Measurements from ENCODE around the gene UBTD1. TPM values are rescaled to one million over a fixed set of nuclear protein-coding genes. Genes with fewer than 3 reads are reported as not detected.
A peak's percentile ranks its signal among the peaks of the same experiment; 100 is the strongest.
"Not testable (repeated sequence)": the region's sequence is repeated elsewhere in the genome, so short reads cannot be mapped to it uniquely, and the experiment has no call there.

The UBTD1 gene
- polyA plus RNA-seq, 1 donor = 13.8 TPM

GRCh38 chr10:97562329-97562728 lies 63.6 kb downstream of the UBTD1 start:
- DNase-seq (ENCODE audit: low read depth) = not testable (repeated sequence)

DNA sequence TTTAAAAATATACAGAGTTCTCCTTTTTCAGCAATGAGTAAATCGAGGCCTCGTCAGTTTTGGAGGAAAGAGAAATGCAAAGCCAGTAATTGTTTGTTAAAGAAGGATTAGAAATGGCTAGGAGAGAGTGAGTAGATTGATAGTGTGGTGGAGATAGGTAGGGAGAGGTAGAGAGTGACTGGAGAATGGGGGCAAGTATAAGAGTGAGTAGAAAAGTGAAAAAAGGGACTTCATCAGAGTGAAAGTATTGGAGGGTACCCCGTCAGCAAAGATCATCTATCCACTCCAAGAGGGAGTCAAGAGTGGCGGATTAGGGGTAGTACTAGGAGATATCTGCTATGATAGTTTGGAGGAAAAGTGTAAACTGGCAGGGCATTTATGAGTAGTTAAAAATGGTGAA lies 64.6 kb downstream of the UBTD1 start:
- DNase-seq (ENCODE audit: low read depth) = no peak

GRCh38 chr10:97564776-97565175 lies 66.1 kb downstream of the UBTD1 start:
- no peak for DNase-seq (ENCODE audit: low read depth)

GRCh38 chr10:97566336-97566996 lies 67.7 kb downstream of the UBTD1 start:
- DNase-seq (ENCODE audit: low read depth) = no peak

- DNase-seq (ENCODE audit: low read depth) = no peak
These were observed 69.2 kb downstream of the UBTD1 start for GRCh38 chr10:97567891-97568290.

GRCh38 chr10:97570146-97570788 lies 71.5 kb downstream of the UBTD1 start:
- DNase-seq (ENCODE audit: low read depth) = no peak

- no peak for DNase-seq (ENCODE audit: low read depth)
These were observed 72.2 kb downstream of the UBTD1 start for GRCh38 chr10:97570789-97571471.

GRCh38 chr10:97571622-97572021 lies 72.9 kb downstream of the UBTD1 start:
- DNase-seq (ENCODE audit: low read depth) = no peak

- DNase-seq (ENCODE audit: low read depth) = peak; percentile 36
These were observed 73.7 kb downstream of the UBTD1 start, which contains the start of gene ANKRD2 for GRCh38 chr10:97572214-97572989. Gene ANKRD2, plus strand, starts transcription at chr10:97572779. Its CDS starts 10 bp downstream, at chr10:97572789.

- DNase-seq (ENCODE audit: low read depth) = no peak
These were observed 74.3 kb downstream of the UBTD1 start for GRCh38 chr10:97573021-97573420.

GRCh38 chr10:97573672-97574071 lies 74.9 kb downstream of the UBTD1 start:
- no peak for DNase-seq (ENCODE audit: low read depth)

GRCh38 chr10:97574374-97575126 lies 75.8 kb downstream of the UBTD1 start:
- no peak for DNase-seq (ENCODE audit: low read depth)

- DNase-seq (ENCODE audit: low read depth) = no peak
These were observed 76.5 kb downstream of the UBTD1 start for GRCh38 chr10:97575127-97575668.

DNA sequence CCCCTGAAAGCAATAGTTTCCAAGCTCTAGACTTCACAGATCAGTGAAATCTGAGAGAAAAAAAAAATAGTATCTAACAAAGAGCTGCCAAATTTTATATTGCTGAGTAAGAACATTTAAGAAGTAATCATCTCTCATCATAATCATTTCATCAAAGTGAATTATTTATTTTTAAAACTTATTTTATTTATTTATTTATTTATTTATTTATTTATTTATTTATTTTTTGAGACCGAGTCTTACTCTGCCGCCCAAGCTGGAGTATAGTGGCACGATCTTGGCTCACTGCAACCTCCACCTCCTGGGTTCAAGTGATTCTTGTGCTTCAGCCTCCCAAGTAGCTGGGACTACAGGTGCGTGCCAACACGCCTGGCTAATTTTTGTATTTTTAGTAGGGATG lies 77.8 kb downstream of the UBTD1 start:
- not testable (repeated sequence) for DNase-seq (ENCODE audit: low read depth)

GRCh38 chr10:97577701-97578100 lies 79.0 kb downstream of the UBTD1 start:
- DNase-seq (ENCODE audit: low read depth) = no peak

- no peak for DNase-seq (ENCODE audit: low read depth)
These were observed 79.6 kb downstream of the UBTD1 start for GRCh38 chr10:97578171-97578844.

DNA sequence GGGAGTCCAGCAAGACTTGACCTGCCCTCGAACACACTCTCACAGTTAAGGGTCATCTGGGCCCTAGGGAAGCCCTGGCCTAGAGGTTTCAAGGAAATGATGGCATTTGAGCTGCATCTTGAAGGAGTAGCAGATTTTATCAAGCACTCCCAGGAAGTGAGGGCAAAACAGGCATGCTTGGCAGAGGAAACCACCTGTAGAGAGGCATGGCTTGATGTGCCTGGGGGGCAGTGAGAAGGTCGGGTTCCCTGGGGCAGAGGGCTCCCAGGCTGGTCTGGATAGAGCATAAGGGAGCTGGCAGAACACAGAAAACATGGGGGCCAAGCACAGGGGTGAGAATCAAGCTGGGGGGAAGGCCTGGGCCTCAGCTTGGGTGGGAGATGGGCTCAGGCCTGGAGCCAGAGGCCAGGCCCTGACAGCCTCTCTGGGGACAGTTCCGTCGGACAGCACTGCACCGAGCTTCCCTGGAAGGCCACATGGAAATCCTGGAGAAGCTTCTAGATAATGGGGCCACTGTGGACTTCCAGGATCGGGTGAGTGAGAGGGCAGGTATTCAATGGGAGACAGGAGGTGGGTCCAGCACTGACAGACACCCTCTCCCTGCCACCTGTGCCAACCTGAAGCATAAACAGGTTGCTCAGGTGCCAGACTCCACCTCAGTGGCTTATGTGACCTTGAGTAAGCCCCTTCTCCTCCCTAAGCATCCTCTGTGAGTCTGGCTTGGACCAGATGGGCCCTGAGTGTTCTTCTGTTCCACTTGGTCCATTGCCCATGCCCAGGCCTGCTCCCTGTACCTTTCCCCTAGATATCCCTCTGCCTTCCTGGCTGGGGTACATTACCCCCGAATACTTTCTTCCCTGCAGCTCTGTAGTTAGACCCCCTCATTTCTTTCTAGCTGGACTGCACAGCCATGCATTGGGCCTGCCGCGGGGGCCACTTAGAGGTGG lies 82.0 kb downstream of the UBTD1 start:
- DNase-seq (ENCODE audit: low read depth) = no peak

DNA sequence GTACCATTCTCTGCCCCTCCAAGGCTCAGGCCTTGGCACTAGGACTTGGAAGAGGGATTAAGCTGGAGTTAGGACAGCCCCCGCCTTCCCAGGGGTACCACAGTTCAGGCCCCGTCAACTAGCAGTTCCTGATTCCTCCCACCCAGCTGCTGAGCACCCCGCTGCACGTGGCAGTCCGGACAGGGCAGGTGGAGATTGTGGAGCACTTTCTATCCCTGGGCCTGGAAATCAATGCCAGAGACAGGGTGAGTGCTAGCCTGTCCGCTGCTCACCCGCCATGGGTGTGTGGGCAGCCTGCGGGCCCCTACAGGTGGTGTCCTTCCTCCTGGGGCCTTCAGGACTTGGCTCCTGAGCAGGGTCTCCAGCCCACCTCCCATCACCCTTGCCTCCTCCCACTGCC lies 83.4 kb downstream of the UBTD1 start:
- DNase-seq (ENCODE audit: low read depth) = no peak

GRCh38 chr10:97583476-97583875 lies 84.8 kb downstream of the UBTD1 start:
- DNase-seq (ENCODE audit: low read depth) = no peak
